HL-60/S4 (cell line): ENCODE measurements around the gene ZNF18.

Experiments used
- in situ Hi-C: fragments of 300-500 bp; cut with MboI; formaldehyde crosslinking; loops from 2 replicates; pipeline ENCODE4 v1.14.3; 2022; ENCODE audit warnings: low sequenced_read_pairs

Gene ZNF18, protein sequence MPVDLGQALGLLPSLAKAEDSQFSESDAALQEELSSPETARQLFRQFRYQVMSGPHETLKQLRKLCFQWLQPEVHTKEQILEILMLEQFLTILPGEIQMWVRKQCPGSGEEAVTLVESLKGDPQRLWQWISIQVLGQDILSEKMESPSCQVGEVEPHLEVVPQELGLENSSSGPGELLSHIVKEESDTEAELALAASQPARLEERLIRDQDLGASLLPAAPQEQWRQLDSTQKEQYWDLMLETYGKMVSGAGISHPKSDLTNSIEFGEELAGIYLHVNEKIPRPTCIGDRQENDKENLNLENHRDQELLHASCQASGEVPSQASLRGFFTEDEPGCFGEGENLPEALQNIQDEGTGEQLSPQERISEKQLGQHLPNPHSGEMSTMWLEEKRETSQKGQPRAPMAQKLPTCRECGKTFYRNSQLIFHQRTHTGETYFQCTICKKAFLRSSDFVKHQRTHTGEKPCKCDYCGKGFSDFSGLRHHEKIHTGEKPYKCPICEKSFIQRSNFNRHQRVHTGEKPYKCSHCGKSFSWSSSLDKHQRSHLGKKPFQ

DNA sequence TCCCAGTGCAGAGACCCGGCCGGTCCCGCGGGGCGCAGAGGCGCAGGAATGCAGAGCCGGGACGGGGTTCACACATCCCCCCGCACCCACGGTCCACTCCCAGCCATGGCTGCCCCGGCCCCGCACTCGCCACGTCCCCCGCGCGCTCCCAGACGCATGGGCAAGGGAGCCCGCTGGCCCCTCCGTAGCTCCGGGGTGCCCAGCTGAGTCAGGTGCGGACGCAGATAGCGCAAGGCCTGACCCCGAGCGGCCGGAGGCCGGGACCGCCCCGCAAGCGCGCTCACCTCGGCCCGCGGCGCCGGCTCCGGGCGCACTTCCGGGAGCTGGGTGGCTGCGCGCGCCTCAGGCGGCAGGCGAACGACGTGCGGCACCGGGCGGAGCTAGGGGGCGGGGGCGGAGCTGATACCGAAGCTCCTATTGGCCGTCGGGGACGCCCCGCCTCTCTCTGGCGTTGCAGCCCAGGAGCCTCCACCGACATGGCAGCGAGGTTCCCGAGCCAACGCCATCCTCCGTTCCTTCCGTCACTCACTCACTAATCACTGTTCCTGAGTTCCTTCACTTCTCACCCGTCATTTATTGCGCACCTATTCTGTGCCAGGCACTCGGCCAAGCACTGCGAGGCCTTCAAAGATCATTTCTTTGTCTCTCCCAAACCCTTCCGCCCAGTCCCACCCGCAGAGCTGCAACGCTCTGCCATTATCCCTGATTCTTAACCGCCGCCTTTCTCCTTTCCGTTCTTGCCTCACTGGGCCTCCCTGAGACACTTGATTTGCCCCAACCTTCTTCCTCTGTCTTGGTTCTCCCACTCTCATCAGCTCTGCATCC lies at the start of gene ZNF18:
ZNF18 (minus strand) TSS at position 329 of the 825 bp plus-strand sequence. CDS start 4,646 bp downstream, outside the sequence.
- in situ Hi-C loops: no loop called here

DNA sequence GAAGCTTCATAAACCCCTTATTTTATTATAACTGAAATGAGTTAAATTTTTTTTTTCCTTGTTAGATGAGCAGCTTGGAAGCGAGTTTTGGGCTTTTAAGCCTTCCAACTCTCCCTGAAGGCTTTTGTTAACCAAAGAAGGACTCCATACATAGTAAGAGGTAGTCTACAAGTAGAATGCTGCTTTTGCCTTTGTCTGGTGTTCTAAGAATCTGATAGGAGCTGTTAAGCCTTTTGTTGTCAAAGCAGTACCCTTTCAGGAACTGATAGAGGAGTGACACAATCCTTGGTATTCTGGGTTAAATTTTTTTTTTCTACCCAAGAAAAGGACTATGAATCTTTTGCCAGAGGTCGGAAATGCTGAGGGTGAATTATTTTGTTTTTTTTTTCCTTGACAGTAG lies 49.5 kb upstream of the ZNF18 start:
- in situ Hi-C loops: no loop called here

DNA sequence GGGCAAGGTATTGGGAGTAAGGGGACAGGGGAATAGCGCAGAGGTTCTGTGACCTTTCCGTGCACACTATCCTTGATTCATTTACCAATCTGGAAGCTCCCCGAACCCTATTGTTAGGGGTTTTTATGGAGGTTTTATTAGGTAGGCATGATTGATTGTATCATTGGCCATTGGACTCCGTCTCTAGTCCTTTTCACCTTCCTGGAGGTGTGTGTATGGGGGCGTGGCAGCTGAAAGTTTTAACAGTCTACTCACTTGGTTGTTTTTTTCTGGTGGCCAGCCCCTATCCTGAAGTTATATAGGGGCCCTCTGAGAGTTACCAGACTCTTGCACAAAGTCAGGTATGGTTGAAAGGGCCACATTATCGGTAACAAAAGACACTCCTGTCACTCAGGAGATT lies 46.4 kb upstream of the ZNF18 start:
- in situ Hi-C loops: no loop called here

DNA sequence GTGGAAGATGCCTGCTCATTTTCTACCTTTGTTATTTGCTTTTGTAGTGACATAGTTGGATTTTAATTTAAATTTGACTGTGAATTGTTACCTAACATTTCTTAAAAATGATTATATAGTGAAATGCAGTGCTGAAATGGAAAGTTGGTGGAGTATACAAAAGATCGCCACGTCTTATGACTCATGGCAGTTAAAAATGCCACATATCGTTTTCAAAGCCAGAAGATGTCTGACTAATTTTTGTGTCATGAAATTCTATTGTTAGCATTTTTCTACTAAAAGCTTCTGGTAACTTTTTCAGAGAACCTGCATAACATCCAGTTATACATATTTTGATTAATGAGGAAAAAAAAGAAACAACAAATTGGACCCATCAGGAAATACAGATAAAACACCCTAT lies 44.0 kb upstream of the ZNF18 start:
- in situ Hi-C loops: no loop called here

DNA sequence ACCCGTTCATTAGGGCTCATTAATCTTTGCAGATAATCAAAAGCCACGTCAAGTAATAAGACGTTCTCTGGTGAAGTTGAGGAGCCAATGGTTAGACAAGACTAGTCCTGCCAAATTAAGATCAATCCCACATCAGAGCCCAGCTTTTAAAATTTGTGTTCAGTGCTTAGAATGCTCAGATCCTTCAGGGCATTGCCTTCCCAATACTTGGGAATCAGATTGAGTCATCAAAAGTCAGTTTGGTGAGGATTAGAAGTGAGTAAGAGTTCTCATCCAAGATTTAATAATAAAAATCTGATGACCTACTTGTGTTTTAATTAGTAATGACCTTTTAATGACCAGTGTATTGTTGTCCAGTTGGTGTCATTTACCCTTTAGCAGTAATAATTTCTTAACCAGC lies 43.2 kb upstream of the ZNF18 start:
- in situ Hi-C loops: no loop called here

DNA sequence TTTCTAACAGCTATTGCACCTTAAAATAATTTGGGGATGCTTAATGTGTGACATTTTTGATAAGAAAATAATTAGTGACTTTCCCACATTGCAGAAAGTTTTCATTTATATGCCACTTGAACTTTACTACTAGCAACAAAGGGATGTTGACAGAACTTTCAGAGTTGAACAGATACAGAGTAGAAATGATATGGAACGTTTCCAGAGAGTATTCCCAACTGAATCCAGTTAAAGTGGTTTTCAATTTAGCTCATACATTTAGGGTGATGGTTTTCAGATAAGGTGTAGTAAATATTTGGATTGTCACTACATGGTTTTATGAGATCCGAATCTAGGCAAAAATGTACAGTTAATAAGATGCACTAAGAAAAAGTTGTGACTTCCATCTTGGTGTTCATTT lies 40.7 kb upstream of the ZNF18 start:
- in situ Hi-C loops: no loop called here

DNA sequence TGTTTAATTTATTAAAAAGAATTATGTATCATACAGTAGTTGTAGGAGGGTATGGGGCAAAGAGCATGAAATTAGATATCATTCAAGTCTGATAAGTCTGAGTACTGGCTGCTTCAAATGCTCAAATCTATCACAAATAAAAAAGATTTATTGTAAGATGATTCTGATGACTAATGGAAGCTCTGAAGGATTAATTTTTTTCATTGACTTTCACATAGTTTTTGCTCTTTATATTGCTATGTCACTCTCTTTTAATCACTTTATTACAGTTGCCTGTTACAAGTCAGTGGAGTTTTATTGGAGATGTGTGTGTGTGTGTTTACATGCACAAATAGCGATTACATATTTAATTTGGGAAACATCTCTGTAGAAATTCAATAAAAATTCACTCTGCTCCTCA lies 38.4 kb upstream of the ZNF18 start:
- in situ Hi-C loops: no loop called here

DNA sequence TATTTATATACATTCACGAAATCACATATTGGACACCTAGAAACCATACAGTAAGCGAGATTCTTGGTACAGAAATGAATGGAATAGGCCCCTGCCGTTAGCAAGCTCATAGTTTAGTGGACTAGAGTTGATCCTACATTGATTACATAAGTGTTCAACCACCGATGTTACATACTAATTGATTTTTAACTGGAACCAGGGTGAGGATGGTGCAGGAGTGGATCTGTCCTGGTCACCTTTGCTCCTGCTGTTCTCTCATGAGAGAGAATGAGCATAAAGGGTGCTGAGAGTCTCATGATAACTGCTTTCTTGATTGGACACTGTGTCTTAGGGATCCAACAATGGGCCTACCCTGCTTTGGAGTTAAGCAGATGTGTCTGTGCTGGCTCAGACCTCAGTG lies 37.3 kb upstream of the ZNF18 start:
- in situ Hi-C loops: no loop called here

DNA sequence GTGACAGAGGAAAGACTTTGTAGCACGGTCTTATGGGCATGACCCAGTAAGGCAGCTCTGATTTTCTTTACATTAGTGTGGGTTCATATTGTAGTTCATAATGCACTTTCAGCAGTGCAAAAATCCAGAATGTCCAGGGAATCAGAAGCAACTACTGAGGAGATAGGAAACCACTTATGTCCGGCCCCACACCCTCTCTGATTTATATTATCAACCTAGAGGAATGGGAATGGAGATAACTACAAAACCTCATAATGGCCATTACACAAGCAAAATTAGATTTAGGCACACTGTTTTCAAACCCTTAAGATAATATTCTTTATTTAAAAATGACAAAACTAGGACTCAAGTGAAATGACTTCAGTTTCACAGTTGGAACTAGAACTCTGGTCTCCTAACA lies 31.3 kb upstream of the ZNF18 start:
- in situ Hi-C loops: no loop called here

DNA sequence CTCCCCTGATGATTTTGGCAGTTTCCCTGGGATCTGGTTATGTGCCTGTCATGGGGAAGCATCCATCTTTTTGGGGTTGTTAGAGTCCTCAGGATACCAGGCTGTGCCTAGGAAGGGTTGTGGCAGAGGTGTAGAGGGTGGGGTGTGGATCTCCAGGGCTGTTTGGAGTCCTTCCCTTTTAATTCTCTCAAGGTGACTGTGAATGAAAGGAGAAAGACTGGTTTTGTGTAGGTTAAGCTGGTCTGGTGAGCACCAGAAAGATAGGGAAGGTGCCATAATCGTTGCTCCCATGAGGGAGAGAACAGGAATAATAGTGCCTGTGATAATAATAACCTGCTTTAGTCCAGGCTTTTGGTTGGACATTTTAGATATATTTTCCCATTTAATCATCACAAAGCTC lies 30.4 kb upstream of the ZNF18 start:
- in situ Hi-C loops: no loop called here

DNA sequence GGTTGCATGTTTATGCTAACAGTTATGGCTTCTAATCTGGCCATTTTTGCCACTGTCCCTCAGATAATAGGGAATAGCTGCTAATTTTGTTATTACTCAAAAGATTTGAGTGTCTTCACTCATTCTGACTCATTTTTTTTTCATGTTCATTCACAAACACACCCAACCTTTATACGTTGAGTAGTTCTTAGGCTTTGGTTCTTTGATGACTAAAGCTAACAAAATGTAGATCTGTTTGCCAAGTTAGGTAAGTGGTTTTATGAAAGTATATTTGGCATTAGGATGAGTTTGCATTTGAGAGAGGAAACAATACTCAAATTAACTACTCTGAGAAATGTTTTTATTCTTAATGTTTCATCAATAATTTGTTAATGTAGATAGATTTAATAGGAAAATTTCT lies 27.1 kb upstream of the ZNF18 start:
- in situ Hi-C loops: no loop called here

DNA sequence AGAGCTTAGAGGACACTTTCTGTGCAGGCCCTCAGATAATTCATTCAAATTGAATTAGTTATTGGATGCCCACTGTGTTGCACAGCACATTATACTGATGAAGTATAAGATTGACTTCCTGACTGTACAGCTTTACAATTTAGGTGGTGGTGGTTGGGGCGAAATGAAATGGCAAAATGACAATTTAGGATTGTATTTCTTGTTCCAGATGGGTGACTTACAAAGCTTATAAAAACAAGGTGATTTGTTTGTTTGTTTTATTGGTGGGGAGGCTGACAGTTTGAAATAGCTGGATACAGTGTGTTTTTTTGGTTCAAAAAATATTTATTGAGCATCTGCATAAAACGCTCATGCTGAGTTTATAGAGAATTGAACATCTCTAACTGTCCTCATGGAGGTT lies 25.0 kb upstream of the ZNF18 start:
- in situ Hi-C loops: no loop called here

DNA sequence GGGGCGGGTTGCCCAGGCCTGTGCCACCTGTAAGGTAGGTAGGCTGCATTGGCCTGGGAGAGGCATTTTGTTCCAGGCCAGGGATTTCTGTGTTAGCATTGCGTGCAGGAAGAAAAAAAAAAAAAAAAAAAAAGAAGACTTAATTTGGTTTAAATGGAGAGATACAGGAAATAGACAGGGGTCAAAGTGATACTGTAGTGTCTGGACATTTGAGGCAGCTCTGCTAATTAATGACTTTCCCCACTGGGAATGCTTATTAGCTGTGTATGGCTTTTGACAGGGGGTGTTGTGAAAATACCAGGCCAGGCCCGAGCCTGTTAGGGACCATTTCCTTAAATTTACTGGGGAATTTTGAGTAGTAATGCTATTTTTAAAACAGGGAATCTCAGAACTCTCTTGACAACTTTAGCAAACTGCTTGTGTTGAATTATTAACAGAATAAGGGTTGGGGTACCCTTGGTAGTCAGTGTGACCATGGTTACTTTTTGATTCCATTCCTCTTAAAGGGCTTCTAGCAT lies 24.4 kb upstream of the ZNF18 start:
- in situ Hi-C loops: no loop called here

DNA sequence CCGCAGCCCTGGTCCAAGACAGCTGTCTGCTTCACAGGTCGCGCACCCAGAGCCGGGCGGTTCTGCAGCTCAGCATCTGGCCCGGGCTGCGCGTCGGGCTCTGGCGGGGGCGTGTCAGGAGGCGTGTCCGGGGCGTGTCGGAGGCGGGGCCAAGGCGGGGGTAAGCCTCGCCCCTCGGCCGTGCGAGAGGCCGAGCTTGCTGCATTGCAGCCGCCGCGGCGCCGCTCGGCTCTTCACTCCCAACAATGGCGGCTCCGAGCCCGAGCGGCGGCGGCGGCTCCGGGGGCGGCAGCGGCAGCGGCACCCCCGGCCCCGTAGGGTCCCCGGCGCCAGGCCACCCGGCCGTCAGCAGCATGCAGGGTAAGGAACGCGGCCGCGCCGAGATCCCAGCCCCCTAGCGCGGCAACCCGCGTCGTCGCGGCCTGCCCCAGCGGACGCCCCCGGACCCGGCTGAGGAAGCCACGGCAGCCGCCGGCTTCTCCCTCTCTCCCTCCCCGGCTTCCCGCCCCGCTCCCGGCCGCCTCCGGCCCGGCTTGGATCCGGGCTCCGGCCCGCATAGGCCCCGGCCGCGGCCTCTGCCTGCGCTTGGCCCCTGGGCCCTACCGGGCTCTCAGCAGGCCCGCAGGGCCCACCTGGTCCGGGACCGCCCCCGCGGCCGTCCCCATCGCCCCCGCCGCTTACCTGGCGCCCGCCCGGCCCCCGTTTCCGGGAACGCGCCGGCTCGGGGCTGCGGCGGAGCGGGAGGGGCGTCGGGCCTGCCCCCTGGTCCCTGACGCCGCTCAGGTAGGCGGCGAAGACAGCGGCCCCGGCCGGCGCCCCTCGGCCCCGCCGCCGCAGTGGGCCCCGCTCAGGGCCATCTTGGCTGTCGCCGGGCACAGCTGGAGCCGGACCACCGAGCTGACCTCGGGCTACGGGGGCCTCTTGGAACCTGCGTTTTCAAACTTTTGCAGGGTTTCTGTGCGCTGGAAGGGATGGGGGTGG lies 23.7 kb upstream of the ZNF18 start, which contains the start of gene MAP2K4:
MAP2K4 (plus strand) TSS at position 236 of the 981 bp plus-strand sequence; CDS start at position 246, 10 bp downstream.
- in situ Hi-C loops: no loop called here

DNA sequence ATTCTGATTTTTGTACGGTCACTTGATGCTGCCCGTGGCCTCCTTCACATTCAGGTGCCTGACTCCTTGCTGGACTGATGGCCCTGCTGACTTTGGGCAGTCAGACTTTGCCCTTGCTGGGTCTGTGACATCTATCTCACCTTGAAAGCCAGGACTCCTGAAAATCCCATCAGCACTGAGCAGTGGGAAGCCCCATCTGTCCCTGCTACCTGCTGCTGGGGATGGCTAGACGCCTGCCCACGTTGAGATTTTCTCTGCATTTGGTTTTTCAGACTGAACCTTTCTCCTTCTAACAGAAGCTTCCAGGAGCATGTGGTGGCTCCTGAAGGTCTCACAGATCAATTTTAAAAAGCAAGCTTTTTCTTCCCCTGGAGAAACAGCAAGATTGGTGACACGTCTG lies 10.2 kb upstream of the ZNF18 start:
- in situ Hi-C loops: no loop called here

DNA sequence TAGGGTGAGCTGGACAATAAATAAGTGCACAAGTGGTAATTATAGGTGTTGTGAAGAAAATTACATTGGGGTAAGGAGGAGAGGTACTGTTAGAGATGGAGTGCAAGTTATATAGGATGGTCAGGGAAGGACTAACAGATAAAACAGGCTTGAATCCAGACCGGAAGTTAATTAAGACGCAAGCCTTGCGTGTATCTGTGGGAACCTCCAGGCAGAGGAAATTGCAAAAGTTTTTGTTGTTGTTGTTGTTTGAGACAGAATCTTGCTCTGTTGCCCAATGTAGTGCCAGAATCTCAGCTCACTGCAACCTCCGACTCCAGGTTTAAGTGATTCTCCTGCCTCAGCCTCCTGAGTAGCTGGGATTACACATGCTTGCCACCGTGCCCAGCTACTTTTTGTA lies 2.4 kb upstream of the ZNF18 start:
- in situ Hi-C loops: no loop called here

DNA sequence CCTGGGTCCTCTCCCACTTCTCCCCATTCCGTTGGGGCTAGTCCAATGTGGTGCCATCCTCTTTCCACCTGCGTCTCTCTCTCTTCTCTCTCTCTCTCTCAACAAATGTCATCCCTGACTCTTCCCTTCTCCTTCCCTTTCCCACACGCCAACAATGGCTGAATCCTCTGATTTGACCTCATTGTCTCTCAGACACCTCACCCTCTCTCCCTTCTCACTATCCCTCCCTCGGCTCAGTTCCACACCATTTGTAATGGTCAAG lies 628 bp upstream of the ZNF18 start:
- in situ Hi-C loops: no loop called here

DNA sequence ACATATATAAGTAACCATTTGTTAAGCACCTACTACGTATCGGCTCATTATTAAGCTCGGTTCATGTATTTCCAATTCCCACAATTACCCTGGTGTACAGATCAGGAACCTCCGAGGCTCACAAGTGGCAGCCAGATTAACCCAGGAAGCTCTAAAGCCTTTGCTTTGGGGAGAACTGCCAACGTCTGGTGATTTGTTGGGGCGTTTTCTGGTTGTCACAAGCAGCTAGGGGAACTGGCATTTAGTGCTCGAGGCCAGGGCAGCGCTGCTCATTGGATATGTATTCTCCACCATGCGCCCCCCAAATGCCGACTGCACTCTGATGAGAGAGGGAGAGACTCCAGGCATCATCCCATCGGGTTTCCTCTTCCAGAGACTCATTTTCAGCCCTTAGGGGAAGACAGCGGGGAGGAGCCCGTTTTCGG lies 541 bp downstream of the ZNF18 start:
- in situ Hi-C loops: no loop called here

DNA sequence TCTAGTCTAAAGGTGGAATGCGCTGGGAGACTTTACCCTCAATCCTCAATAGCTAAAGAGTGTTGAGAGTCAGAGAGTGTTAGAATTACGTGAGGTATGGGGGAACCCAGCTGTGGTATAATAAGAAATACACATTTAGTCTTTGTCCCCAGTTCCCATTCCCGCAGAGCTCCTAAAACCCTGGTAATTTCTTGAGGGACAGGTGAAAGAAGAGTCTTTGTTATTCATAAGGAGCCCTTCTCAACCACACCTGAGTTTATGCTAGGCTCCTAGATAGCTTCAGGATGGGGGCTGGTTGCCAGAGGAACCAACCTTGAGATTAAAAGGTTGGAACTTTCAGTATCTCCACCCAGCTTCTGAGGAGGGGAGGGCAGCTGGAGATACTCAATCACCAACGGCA lies 5.8 kb downstream of the ZNF18 start:
- in situ Hi-C loops: no loop called here

DNA sequence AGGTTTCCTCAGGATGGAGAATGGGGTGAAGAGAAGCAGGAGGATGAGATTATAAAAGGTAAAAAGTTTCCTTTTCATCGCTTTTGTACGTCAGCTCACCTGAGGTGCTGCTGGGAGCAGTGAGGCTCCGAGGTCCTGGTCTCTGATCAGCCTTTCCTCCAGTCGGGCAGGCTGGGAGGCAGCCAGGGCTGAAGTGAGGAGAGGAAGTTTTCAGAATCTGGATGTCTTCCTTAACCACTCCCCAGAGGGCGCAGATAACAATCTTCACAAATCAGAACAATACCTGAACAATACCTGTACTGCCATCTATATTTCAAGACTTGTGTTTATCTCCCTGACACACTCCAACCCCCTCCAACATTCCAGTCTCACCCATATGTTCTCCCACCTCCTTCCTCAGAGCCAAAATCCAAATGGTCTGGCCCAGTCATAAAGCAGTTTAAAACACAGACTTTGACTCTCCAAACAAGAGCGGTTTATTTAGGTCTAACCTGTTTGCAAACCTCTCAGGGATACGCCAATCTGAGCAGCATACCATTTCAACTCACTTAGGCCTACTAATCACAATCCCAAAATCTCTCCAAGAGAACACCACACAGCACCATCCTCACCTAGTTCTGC lies 6.8 kb downstream of the ZNF18 start:
- in situ Hi-C loops: no loop called here
